Upper lobe of left lung (tissue), 4 donors: ENCODE results near the gene TOM1L2.

Source experiments
- POLR2A ChIP-seq, 4 donors: fragments of 450-650 bp; IDR thresholded peaks; one replicate each; pipeline ENCODE4 v1.5.1; 2016 to 2017; ENCODE audit warnings: antibody characterized with exemption in 4 of 4, mild to moderate bottlenecking in 2 of 4
- TF ChIP-seq, protein P1 (sequence below), 6 experiments: fragments of 450-650 bp in 4 of 6; fragments of 200-600 bp in 2 of 6; sonication (generic) in 2 of 6; IDR thresholded peaks; one replicate each; pipeline ENCODE4 v1.5.1; 2016 to 2019; ENCODE audit warnings: antibody characterized with exemption in 6 of 6

- TF ChIP-seq, protein P1, sequence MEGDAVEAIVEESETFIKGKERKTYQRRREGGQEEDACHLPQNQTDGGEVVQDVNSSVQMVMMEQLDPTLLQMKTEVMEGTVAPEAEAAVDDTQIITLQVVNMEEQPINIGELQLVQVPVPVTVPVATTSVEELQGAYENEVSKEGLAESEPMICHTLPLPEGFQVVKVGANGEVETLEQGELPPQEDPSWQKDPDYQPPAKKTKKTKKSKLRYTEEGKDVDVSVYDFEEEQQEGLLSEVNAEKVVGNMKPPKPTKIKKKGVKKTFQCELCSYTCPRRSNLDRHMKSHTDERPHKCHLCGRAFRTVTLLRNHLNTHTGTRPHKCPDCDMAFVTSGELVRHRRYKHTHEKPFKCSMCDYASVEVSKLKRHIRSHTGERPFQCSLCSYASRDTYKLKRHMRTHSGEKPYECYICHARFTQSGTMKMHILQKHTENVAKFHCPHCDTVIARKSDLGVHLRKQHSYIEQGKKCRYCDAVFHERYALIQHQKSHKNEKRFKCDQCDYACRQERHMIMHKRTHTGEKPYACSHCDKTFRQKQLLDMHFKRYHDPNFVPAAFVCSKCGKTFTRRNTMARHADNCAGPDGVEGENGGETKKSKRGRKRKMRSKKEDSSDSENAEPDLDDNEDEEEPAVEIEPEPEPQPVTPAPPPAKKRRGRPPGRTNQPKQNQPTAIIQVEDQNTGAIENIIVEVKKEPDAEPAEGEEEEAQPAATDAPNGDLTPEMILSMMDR (IDR thresholded peaks at IDR 0.05), result no peak
- TF ChIP-seq POLR2A (IDR thresholded peaks at IDR 0.05), result no peak
These were observed 37.4 kb downstream of the TOM1L2 start for GRCh38 chr17:17934806-17935205.
